Measurements from ENCODE around the gene ZAR1L. TPM values are rescaled to one million over a fixed set of nuclear protein-coding genes. Genes with fewer than 3 reads are reported as not detected.

ZAR1L gene
- total and polyA plus RNA-seq, 9 of the 15 experiments (the other 6 are each of a cell fraction or from before 2014, with no cell fraction given), result not detected

DNA sequence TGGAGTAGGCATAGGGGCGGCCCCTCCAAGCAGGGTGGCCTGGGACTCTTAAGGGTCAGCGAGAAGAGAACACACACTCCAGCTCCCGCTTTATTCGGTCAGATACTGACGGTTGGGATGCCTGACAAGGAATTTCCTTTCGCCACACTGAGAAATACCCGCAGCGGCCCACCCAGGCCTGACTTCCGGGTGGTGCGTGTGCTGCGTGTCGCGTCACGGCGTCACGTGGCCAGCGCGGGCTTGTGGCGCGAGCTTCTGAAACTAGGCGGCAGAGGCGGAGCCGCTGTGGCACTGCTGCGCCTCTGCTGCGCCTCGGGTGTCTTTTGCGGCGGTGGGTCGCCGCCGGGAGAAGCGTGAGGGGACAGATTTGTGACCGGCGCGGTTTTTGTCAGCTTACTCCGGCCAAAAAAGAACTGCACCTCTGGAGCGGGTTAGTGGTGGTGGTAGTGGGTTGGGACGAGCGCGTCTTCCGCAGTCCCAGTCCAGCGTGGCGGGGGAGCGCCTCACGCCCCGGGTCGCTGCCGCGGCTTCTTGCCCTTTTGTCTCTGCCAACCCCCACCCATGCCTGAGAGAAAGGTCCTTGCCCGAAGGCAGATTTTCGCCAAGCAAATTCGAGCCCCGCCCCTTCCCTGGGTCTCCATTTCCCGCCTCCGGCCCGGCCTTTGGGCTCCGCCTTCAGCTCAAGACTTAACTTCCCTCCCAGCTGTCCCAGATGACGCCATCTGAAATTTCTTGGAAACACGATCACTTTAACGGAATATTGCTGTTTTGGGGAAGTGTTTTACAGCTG is at the start of gene ZAR1L, which contains the start of gene BRCA2 (continued):
- TF ChIP-seq DMBX1 (CRISPR knock-in tag; IDR thresholded peaks at IDR 0.05; ENCODE audit: borderline replicate concordance) (no peak), HDAC3 (IDR thresholded peaks at IDR 0.05; ENCODE audit: borderline replicate concordance, partially characterized antibody) (no peak), POU5F1 (IDR thresholded peaks at IDR 0.05; ENCODE audit: borderline replicate concordance, low read depth, low read length, partially characterized antibody) (no peak), NCOA2 (IDR thresholded peaks at IDR 0.05; ENCODE audit: partially characterized antibody in 2 of 2) (no peak), POLR2AphosphoS2 (IDR thresholded peaks at IDR 0.05; ENCODE audit: low read length) (peak; percentile 45; the same call in 1 of the 2 replicates), C11orf30 (IDR thresholded peaks at IDR 0.05; ENCODE audit: low read depth) (no peak), KLF13 (tag; IDR thresholded peaks at IDR 0.05; ENCODE audit: borderline replicate concordance, low read depth) (peak; percentile 44; the same call in 1 of the 2 replicates), ETV6 (IDR thresholded peaks at IDR 0.05; ENCODE audit: borderline replicate concordance in 1 of 2, low read depth in 2 of 2, low read length in 1 of 2) (no peak), ETV6 (CRISPR knock-in tag; IDR thresholded peaks at IDR 0.05; ENCODE audit: borderline replicate concordance) (no peak)
- TF ChIP-seq, protein P1, sequence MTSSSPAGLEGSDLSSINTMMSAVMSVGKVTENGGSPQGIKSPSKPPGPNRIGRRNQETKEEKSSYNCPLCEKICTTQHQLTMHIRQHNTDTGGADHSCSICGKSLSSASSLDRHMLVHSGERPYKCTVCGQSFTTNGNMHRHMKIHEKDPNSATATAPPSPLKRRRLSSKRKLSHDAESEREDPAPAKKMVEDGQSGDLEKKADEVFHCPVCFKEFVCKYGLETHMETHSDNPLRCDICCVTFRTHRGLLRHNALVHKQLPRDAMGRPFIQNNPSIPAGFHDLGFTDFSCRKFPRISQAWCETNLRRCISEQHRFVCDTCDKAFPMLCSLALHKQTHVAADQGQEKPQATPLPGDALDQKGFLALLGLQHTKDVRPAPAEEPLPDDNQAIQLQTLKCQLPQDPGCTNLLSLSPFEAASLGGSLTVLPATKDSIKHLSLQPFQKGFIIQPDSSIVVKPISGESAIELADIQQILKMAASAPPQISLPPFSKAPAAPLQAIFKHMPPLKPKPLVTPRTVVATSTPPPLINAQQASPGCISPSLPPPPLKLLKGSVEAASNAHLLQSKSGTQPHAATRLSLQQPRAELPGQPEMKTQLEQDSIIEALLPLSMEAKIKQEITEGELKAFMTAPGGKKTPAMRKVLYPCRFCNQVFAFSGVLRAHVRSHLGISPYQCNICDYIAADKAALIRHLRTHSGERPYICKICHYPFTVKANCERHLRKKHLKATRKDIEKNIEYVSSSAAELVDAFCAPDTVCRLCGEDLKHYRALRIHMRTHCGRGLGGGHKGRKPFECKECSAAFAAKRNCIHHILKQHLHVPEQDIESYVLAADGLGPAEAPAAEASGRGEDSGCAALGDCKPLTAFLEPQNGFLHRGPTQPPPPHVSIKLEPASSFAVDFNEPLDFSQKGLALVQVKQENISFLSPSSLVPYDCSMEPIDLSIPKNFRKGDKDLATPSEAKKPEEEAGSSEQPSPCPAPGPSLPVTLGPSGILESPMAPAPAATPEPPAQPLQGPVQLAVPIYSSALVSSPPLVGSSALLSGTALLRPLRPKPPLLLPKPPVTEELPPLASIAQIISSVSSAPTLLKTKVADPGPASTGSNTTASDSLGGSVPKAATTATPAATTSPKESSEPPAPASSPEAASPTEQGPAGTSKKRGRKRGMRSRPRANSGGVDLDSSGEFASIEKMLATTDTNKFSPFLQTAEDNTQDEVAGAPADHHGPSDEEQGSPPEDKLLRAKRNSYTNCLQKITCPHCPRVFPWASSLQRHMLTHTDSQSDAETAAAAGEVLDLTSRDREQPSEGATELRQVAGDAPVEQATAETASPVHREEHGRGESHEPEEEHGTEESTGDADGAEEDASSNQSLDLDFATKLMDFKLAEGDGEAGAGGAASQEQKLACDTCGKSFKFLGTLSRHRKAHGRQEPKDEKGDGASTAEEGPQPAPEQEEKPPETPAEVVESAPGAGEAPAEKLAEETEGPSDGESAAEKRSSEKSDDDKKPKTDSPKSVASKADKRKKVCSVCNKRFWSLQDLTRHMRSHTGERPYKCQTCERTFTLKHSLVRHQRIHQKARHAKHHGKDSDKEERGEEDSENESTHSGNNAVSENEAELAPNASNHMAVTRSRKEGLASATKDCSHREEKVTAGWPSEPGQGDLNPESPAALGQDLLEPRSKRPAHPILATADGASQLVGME (CRISPR knock-in tag; IDR thresholded peaks at IDR 0.05), result no peak
- TF ChIP-seq, protein P2, sequence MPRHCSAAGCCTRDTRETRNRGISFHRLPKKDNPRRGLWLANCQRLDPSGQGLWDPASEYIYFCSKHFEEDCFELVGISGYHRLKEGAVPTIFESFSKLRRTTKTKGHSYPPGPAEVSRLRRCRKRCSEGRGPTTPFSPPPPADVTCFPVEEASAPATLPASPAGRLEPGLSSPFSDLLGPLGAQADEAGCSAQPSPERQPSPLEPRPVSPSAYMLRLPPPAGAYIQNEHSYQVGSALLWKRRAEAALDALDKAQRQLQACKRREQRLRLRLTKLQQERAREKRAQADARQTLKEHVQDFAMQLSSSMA (CRISPR knock-in tag; IDR thresholded peaks at IDR 0.05), result no peak
- TF ChIP-seq, protein P3, sequence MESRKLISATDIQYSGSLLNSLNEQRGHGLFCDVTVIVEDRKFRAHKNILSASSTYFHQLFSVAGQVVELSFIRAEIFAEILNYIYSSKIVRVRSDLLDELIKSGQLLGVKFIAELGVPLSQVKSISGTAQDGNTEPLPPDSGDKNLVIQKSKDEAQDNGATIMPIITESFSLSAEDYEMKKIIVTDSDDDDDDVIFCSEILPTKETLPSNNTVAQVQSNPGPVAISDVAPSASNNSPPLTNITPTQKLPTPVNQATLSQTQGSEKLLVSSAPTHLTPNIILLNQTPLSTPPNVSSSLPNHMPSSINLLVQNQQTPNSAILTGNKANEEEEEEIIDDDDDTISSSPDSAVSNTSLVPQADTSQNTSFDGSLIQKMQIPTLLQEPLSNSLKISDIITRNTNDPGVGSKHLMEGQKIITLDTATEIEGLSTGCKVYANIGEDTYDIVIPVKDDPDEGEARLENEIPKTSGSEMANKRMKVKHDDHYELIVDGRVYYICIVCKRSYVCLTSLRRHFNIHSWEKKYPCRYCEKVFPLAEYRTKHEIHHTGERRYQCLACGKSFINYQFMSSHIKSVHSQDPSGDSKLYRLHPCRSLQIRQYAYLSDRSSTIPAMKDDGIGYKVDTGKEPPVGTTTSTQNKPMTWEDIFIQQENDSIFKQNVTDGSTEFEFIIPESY (CRISPR knock-in tag; IDR thresholded peaks at IDR 0.05), result 0 out of 2 replicates have a peak, but pooled peaks have one; percentile 15
- TF ChIP-seq, protein P4, sequence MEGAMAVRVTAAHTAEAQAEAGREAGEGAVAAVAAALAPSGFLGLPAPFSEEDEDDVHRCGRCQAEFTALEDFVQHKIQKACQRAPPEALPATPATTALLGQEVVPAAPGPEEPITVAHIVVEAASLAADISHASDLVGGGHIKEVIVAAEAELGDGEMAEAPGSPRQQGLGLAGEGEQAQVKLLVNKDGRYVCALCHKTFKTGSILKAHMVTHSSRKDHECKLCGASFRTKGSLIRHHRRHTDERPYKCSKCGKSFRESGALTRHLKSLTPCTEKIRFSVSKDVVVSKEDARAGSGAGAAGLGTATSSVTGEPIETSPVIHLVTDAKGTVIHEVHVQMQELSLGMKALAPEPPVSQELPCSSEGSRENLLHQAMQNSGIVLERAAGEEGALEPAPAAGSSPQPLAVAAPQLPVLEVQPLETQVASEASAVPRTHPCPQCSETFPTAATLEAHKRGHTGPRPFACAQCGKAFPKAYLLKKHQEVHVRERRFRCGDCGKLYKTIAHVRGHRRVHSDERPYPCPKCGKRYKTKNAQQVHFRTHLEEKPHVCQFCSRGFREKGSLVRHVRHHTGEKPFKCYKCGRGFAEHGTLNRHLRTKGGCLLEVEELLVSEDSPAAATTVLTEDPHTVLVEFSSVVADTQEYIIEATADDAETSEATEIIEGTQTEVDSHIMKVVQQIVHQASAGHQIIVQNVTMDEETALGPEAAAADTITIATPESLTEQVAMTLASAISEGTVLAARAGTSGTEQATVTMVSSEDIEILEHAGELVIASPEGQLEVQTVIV (CRISPR knock-in tag; IDR thresholded peaks at IDR 0.05; ENCODE audit: borderline replicate concordance), result no peak
- TF ChIP-seq, protein P5, sequence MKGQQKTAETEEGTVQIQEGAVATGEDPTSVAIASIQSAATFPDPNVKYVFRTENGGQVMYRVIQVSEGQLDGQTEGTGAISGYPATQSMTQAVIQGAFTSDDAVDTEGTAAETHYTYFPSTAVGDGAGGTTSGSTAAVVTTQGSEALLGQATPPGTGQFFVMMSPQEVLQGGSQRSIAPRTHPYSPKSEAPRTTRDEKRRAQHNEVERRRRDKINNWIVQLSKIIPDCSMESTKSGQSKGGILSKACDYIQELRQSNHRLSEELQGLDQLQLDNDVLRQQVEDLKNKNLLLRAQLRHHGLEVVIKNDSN (CRISPR knock-in tag; IDR thresholded peaks at IDR 0.05), result peak; percentile 98

Measured in K562 (cell line).